ENCODE measurements around the gene RAMP3.
"Not testable (repeated sequence)": the region's sequence is repeated elsewhere in the genome, so short reads cannot be mapped to it uniquely, and the experiment has no call there.

Gene RAMP3

DNA sequence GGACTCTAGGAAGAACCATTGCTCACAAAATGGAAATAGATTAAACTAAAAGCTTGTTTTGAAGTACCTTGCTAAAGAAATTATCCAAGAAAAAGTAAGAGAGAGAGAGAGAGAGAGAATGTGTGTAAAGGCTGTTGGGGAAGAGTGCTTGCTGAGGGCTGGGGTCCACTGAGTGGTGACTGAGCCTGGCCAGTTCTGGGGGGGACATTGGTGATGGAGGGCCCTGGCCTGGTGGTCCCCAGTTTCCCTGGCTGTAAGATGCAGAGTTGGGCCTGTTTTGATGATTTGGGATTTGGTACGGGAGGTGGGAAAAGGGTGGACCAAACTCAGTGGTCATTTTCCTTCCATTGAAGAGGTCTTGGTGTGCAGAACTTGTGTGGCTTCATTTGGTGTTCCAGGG, 880 bp downstream of the RAMP3 start:
- DNase-seq, result no peak

DNA sequence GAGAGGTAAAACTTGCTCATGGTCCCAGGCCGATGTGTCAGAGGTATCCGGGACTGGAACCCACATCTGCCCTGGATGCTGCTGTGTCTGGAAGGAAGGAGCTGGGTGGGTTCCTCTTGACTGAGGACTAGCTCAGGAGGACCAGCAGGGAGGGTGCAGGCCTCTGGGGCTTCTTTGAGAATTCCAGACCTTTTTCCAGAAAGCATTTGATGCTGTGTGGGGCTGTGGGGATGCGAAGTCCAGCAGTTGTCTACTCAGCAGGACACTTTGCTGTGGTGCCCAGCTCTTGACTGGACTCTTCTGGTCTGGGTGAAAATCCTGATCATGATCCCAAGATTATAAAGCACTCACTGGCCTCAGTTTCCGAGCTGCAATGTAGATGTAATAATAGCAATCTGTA, 1.7 kb downstream of the RAMP3 start:
- no peak for DNase-seq

DNA sequence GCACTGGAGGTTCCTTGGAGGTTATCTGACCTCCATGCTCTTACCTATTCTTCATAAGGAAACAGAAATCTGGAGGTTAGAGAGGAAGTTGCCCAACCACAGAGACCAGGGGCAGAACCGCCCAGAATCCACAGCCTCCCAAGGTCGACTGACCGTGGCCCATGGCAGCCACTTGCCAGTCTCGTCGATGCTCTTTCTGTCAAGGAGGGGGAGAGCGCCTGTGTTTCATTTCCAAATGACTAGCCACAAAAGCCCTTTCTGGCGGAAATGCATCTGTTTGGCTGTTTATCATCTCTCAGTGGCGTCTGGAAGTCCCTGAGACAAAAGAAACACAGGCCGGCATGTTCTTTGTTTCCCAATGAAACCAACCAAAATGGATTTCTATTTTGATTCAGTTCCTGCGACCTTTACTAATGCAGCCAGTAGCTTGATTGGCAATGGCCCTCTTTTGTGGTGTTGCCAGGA, 2.9 kb downstream of the RAMP3 start:
- DNase-seq, result peak in 1 of 5 experiments; percentile 11

DNA sequence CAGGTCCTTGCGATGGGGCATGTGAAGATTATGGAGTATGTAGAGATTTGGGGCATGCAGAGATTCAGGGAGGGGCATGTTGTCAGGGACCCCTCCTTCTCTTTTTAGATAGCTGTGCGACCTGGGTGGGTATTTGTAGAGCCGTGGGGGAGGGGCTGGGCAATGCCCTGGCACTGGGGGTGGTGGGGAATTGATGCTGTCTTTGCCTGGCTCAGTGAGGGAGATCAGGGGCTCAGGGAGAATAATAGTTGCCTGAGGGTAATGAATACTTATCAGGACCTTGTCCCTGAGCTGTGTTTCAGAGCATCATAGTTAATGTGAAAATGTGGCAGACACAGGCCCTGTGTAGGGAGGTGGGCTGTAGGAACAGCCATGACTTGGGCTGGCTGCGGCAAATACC, 3.5 kb downstream of the RAMP3 start:
- no peak for DNase-seq

DNA sequence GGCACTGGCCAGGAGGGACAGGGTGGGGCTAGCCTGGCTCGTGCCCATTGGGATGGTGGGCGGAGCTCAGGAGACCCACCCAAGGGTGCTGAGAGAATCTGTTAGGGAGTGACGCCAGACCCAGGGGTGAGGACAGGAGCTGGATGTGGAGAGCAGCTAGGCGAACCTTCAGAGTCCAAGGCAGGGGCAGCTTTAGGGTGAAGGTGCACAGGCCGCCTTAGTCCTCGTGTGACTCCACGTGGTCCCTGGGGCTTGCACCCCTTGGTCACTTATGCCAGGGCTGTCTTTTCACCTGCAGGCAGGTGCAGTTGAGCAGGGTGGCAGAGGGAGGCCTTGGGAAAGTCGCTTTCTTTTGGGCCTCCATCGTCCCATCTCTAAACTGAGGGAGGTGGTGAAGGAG, 4.3 kb downstream of the RAMP3 start:
- no peak for DNase-seq

DNA sequence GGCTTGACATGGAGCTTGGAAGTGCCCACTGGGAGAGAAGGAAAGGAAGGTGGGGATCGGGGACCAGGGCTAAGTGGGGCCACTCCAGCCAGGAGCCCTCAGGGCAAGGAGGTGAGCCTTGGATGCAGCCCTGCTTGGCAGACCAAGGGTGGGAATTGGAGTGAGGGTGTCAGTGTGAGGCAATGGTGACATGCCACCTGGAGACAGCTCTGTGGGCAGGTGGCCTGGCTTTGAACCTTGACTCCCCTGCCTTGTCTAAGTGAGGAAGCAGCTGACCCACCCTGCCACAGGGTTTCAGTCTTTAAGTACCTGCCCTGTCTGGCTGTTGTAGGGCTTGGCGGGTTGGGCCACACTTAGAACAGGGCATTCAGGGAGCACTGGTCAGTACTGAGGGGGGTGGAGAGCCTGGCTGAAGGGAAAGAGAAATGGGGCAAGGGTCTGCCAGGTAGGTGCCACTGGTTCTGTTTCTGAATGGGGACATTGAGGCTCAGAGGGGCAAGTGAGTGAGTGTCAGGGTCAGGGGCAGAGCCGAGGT, 4.8 kb downstream of the RAMP3 start:
- no peak for DNase-seq

DNA sequence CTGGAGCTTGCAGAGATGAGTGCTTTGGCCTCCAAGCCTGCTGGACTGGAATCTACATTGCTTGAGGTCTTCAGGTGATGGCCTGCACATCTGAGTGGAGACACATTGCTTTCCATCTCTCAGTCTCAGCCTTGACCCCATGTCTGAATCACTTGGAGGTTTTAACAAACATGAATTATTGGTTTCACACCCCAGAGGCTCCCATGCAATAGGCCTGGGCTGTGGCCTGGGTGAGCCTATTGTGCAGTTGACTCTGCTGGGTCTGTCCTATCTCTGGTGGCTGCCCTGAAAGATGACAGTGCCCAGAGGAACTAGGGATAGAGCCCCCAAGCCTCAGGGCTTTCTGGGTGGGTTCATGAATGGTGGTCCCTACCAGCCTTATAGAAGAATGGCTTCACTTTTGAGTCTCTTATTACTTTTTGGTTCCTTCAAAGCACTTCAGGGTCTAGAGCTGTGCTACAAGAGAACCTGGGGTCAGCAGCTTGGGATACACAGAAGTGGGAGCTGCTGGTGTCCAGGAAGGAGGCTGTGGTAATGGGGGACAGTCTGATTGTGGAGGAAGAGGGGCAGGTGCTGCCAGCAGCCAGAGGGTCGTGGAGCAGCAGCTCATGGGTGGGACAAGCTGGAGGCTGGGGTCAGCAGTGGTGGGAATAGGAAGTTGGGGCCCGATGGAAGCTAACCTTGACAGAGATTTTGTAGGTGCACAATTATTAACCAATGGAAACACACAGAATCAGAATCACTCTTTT, 5.5 kb downstream of the RAMP3 start:
- no peak for DNase-seq

DNA sequence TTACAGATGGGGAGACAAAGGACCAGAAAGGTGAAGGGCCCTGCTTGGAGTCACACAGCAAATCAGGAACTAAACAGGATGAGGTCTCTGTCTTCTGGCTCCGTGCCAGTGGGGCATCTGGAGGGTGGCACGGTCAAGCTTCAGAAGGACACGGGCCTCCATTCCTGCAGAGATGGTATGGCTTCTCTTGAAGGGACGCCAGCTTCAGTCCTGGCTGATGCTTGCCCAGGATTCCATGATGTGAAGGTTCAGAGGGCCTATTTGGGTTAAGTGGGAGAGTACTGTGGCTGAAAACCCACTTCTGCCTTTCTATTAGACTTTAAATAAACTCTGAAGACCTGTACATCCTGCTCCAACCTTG, 6.1 kb downstream of the RAMP3 start:
- no peak for DNase-seq

DNA sequence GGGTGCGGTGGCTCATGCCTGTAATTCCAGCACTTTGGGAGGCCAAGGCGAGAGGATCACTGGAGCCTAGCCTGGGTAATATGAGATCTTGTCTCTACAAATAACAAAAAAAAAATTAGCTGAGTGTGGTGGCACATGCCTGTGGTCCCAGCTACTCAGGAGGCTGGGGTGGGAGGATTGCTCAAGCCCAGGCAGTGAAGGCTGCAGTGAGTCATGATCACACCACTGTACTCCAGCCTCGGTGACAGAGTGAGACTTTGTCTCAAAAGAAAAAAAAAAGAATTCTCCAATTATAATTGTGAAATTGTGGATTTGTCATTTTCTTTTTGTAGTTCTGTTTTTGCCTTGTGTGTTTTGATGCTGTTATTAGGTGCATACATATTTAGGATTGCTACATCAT, 6.7 kb downstream of the RAMP3 start:
- DNase-seq, result not testable (repeated sequence)

DNA sequence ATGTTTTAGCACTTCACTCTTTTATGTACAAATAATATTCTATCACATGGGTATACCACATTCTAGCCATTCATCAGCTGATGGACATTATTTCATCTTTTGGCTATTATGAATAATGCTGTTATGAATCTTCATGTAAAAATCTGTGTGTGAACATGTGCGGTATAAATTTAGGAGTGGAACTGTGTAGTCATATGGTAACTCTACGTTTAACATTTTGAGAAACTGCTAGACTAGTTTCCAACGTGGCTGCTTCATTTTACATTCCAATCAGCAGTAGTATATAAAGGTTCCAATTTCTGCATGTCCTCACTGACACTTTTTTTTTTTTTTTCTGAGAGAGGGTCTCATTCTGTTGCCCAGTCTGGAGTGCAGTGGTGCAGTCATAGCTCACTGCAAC, 8.3 kb downstream of the RAMP3 start:
- DNase-seq, result no peak

DNA sequence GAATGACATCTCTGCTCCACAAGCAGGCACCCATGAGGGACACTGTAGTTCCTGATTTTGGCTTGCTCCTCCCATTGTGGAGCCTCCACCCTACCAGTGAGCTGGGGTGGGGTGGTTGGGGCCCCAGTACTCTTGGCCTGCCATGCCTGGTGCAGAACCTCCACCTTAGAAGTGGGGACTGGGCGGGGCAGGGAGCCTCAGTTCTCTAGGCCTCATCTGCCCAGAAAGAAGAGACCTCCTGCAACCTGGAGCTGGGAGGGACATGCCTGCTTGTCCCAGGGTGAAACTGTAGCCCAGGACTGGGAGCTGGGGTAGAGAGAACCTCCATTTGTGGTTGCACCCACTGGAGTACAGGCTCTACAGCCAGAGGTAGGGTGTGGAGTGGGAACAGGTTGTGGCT, 14.4 kb downstream of the RAMP3 start:
- no peak for DNase-seq

DNA sequence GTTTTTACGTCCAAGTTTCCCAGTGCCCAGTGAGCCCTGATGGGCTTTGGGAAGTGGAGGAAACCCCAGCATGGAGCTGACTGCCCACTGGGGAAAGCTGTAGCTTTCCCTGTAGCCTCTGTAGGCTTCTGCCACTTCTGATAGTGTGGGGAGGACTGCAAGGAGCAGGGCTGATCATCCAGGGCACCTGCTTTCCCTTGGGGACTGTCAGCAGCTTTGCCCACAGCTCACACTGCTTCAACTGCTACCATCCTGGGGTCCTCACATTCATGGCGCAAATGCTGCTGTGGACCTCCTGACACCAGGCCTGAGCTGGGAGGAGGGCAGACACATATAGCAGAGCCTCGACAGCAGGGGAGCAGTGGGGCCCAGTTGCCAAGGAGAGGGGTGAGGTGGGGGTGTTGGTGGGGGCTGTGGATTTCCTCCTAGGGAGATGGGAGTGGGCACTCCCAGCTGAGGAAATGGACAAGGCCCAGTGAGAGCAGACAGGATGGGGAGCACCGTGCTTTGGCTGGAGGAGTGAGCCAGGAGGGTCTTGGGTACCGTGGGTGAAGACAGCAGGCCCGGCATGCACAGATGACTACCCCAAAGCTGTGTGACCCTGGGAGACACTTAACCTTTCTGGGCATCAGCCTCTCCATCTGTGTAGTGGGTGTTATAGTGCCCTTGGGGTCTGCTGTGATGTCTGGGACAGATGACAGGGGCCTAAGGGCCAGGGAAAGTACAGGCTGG, 16.2 kb downstream of the RAMP3 start:
- no peak for DNase-seq

DNA sequence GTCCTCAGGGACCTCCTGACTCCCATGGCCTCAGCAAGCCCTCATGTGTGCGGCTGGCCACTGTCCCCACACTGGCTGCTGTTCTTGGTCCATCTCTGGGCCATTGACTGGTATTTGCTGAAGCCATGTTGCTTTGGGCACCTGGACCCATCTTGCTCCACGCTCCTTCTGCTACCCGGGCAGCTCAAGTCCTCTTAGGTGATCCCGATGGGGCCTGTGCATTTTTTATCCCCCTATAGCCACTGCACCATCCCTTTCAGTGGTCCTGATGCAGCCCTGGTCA, 16.7 kb downstream of the RAMP3 start:
- DNase-seq, result no peak

DNA sequence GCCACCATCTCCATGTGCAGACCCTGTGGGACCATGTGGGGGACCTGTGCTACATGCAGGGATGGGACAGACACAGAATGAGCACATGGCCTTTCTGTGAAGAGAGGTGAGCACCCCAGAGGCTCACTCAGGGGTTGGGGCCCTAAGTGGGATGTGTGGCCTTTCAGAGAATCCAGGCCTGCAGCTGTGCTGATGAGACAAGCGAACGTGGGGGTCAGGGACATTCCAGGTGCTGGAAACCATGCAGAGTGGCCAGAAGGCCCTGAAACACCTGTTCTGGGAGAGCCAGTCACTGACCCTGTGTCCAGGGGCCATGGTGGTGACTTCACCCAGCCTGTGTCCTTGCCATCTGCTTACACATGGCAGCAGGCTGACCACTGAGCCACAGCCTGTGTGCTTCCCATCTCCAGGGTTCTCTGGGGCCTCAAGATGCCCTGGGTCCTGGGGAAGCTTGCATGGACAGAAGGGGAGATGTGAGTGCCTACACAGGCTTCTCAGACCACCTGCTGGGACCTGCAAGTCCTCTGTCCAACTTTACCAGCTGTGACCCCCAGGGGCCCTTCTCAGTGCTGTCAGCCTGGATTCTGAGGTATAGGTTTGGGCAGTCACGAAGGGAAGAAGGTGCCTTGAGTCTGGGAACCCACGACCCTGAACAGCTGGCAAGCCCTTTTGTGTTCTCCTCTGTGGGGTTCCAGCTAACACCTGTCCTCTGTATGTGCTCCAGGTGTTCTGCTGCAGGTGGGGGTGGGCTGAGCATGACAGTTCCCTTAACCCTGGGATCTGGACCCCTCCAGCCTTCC, 17.6 kb downstream of the RAMP3 start:
- no peak for DNase-seq

DNA sequence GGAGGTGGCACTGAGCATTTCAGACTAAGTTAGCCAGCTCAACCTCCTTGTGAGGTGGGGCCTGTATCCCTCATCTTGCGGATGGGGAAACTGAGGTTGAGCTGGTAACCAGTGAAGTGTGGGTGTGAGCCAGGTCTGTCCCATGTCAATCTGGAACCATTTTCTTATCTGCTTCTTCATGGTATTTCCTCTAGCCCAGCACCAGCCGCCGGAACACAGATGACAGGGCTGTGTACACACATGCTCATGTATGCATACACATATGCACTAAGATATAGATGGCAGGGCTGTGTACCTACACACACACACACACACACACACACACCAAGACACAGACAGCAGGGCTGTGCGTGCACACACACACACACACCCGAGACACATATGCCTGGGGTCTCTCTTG, 18.5 kb downstream of the RAMP3 start:
- no peak for DNase-seq

DNA sequence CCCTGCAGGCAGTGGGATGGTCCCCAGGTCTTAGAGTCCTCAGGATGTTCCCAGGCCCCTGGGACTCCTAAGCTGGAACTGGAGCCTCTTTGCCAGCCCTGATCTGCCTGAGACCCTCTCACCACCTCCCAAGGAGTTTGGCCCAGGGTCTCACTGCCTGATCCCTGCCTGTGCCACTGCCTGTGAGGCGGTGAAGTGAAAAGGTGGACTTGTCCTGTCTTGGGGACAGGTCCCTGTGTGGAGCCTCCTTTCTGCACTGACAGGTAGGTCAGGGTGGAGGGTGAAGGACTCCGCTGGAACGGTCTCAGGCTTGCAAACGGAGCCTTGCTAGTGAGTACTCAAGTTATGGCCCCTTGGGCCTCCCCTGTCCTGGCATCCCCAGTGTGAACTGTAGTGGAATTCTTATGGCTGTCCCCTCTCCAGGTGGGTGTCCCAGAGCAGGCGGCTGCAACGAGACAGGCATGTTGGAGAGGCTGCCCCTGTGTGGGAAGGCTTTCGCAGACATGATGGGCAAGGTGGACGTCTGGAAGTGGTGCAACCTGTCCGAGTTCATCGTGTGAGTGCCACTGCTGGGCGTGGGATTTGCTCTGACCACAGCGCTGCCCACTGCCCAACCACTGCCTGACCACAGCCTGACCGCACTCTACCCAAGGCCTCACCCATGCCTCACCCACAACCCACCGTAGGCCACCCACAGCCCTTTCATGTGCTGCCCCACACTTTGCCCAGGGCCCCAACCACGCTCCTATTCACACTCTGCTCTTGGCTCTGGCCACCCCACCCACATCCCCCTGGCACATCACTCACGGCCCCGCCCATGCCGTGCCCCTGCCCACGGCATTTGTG, 19.5 kb downstream of the RAMP3 start:
- DNase-seq, result no peak

DNA sequence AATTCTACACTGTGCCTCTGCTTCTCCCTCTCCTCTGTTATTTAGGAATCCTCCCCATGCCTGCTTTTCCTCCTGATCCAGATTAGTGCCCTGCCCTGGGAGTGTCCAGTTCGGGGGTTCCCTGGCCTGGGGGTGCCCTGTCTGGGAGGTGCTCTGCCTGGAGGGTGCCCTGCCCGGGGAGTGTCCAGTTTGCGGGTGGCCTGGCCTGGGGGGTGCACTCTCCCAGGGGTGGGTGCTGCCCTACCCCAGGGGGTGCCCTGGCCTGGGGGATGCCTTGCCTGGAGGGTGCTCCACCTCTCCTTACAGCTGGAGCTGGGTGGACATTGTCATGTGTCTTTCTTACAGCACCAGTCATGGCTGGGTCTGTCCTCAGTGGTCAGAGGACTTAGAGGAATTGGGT, 20.2 kb downstream of the RAMP3 start:
- DNase-seq, result no peak

DNA sequence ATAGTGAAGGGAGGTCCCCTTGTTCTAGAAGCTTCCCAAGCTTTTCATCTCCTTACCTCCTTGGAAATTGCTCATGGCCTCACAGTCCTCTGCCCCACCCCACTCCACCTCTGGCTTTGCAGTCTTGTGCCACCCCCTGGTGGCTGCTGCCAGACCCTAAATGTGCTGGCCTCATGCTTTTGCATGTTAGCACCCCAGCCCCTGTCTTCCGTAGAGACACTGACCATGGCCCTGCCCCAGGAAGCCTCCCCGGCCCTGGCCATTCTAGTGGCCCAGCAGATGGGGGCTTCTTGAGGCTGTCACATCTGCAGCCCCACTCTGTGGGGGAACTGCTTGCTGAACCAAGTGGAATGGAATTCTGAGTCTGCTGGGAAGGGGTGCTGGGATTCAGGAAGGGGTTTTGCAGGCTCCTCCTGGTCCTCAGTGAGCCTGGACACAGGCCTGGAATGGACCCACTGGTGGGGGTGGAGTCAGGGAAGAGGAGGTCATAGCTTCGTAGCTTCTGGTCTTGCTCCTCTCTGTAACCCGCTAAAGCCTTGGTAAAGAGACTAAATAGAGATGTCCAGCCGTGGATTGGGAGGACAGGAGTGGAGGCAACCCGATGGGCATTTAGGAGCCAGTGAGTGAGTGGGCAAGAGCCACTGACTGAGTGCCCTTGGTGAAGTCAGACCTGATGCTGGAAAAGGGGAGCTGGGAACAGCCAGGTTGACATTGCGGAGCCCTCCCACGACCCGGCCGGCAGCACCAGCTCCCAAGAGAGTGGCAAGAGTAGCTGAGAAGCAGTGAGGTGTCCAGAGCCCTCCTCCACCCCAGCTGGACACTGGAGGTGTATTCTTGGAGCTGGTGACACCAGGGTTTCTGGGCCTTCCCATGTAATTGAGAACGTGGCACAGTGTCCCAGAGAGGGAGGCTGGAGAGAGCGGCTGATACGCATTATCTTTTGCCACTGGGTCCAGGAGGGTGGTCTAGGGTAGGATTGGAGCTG, 20.9 kb downstream of the RAMP3 start:
- DNase-seq, result no peak

DNA sequence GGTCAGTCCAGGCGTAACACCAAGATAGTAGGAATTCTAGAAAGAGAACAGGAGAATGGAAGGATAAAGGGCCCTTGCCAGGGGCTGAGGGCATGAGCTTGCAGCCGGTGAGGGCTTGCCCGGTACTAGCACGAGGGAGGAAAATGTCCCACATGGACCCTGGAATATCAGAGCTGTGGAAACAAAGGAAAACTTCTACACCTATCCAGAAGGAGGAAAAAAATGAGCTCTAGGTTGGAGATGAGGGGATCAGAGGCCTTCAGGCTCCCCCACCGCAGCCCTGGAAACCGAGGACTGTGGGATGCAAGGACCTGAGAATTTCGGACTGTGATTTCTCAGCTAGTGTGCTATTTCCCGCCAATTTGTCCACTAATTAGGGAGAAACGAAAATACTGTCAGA, 22.1 kb downstream of the RAMP3 start:
- DNase-seq, result no peak

DNA sequence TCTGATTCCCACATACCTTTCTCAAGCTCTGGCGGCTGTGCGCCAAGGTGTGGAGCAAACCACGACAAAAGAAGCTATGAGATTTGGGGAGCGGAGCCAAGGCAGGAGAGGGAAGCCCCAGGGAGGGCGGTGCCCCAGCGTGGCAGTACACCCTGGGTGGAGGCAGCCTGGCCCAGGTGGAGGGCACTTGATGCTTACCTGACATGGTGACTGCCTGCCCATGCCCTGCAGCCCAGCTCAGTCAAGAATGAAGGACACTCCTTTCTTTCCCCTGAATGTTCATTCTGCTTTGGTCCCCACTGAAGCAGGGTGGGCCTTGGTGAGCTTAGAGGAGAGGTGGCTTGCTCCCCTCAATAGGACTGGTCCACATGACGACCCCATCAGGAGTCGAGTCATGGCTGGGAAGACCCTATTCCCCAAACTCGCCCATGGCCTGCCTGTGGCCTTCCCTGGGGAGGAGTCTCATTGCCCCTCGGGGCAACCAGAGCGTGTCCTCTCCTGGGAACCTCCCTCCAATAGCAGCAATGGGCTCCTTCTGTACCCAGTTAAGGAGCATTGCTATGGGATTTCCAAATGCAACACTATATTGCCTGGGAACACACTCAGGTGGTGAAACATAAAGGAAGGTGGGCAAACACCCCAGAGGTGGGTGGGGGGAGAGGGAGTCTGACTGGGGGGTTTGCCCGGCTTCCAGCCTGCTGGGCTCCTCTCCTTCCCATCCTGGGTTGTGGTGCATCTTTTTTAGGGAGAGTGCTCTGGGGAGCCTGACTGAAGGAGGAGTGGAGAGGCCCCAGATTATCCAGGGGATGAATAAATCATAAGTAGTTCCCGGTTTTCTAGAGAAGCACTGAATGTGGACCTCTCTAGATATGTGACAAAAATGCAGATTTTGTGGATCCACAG, 22.7 kb downstream of the RAMP3 start:
- no peak for DNase-seq

Data from T-helper 2 cell (primary cell).